ENCODE results near the gene HIPK2. TPM values are rescaled to one million over a fixed set of nuclear protein-coding genes. Genes with fewer than 3 reads are reported as not detected.

The HIPK2 gene
- total and polyA plus RNA-seq, 2 of the 4 experiments (the other 2 are of a cell fraction) = 22.0 to 27.1 TPM

- Histone ChIP-seq H2BK5ac (ENCODE audit: low read depth, low read length, poor library complexity, severe bottlenecking) (no peak overlapping the region), H2BK15ac (ENCODE audit: low read depth, low read length) (no peak overlapping the region), H3K36me3 (ENCODE audit: control insufficient read depth, insufficient read depth, low read length) (peaks cover 19% of the 10 kb centered on the region), H3K4ac (ENCODE audit: low read depth, low read length) (no peak overlapping the region), H3K14ac (replicated peaks; ENCODE audit: low read depth, low read length) (no peak overlapping the region), H3K27me3 (ENCODE audit: control insufficient read depth, insufficient read depth, low read length) (no peaks in the 10 kb centered on the region), H3K4me3 (ENCODE audit: insufficient read depth, low read depth, low read length) (no peak overlapping the region), H4K20me1 (ENCODE audit: insufficient read depth, low read length) (no peaks in the 10 kb centered on the region), H2AFZ (replicated peaks; ENCODE audit: low read length, poor library complexity) (no peak overlapping the region), H3K23ac (ENCODE audit: low read depth, low read length) (no peak overlapping the region), H2BK120ac (ENCODE audit: low read depth, low read length) (no peak overlapping the region), H3K4me1 (ENCODE audit: control insufficient read depth, insufficient read depth, low read length) (peaks cover 2% of the 10 kb centered on the region; the same call in 1 of the 2 replicates), H3K9me3 (ENCODE audit: control insufficient read depth, insufficient read depth, low read length) (no peaks in the 10 kb centered on the region), H3K9me1 (ENCODE audit: insufficient read depth, low read length) (peaks cover 8% of the 10 kb centered on the region), H2BK20ac (ENCODE audit: low read depth, low read length) (no peak overlapping the region), H4K8ac (ENCODE audit: low read depth in 2 of 2, low read length in 2 of 2) (no peak overlapping the region), H4K5ac (ENCODE audit: low read depth, low read length) (no peak overlapping the region), H3K9ac (ENCODE audit: low read depth, low read length) (no peak overlapping the region), H3K79me1 (ENCODE audit: low read depth in 1 of 2, low read length in 2 of 2) (peaks cover 0 to 25% of the 10 kb centered on the region in 2 experiments), H3K18ac (ENCODE audit: low read depth, low read length) (no peak overlapping the region), H3K27ac (ENCODE audit: insufficient read depth, low read length) (no peak overlapping the region), H3K4me2 (ENCODE audit: low read depth, low read length) (no peak overlapping the region), H4K91ac (ENCODE audit: insufficient read depth, low read depth, low read length) (no peak overlapping the region), H2AK5ac (ENCODE audit: low read depth, low read length) (no peak overlapping the region), H2AK9ac (replicated peaks; ENCODE audit: low read depth, low read length, poor library complexity) (no peak overlapping the region), H3K56ac (ENCODE audit: extremely low read depth, insufficient read depth, low read length) (no peak overlapping the region)
- DNase-seq (no peak), ATAC-seq (ENCODE audit: low read depth) (no peak)
- WGBS, 2 experiments (ENCODE audit: extremely low coverage in 2 of 2, insufficient read length in 1 of 2) = 89% methylated on average over 3 of the region's 3 CpGs; no CpG with 5 or more reads in 1 of the 2 experiments
- ChIA-PET POLR2A (ENCODE audit: unreplicated experiment) (no interaction called here), CTCF (no interaction called here)
- intact Hi-C loops (cut with micrococcal nuclease) (no loop called here), in situ Hi-C loops (cut with MboI; ENCODE audit: low sequenced_read_pairs) (no loop called here), dilution Hi-C loops (cut with HindIII; ENCODE audit: low sequenced_read_pairs, unreplicated experiment) (no loop called here)
- no TSS peak for BruUV-seq (replicated peaks)
- TF ChIP-seq NFE2L2 (IDR thresholded peaks at IDR 0.05; ENCODE audit: low read depth, low read length) (no peak), SMC3 (IDR thresholded peaks at IDR 0.05; ENCODE audit: low read depth, low read length) (no peak), BHLHE40 (IDR thresholded peaks at IDR 0.05; ENCODE audit: low read depth, low read length) (no peak), RCOR1 (IDR thresholded peaks at IDR 0.05; ENCODE audit: insufficient replicate concordance, low read length) (no peak)
Measured at GRCh38 chr7:139784648-139785047, 6.8 kb upstream of the HIPK2 start.

All from IMR-90 (cell line).